ENCODE measurements around the gene AMOTL1.

AMOTL1 gene

GRCh38 chr11:94771951-94772350 is 3.8 kb downstream of the AMOTL1 start:
- Histone ChIP-seq H3K36me3 (ENCODE audit: insufficient read depth, low read length) (no peaks in the 10 kb centered on the region), H3K4me1 (ENCODE audit: control insufficient read depth, insufficient read depth, low read length, unreplicated experiment) (peaks cover 38% of the 10 kb centered on the region), H3K27ac (ENCODE audit: low read depth, low read length) (no peak overlapping the region), H3K79me2 (ENCODE audit: control insufficient read depth, insufficient read depth, low read length, unreplicated experiment) (peaks cover 82% of the 10 kb centered on the region), H3K4me3 (ENCODE audit: low read depth, low read length) (no peak overlapping the region), H3K27me3 (ENCODE audit: insufficient read depth, low read length) (no peaks in the 10 kb centered on the region), H2AFZ (ENCODE audit: low read length, unreplicated experiment) (no peak overlapping the region)

- H3K4me1 ChIP-seq (ENCODE audit: control insufficient read depth, insufficient read depth, low read length, unreplicated experiment) = peaks cover 42% of the 10 kb centered on the region
- no peaks in the 10 kb centered on the region for H3K27me3 ChIP-seq (ENCODE audit: insufficient read depth, low read length)
- H3K79me2 ChIP-seq (ENCODE audit: control insufficient read depth, insufficient read depth, low read length, unreplicated experiment) = peaks cover 99% of the 10 kb centered on the region
- no peak overlapping the region for H3K4me3 ChIP-seq (ENCODE audit: low read depth, low read length)
- H3K36me3 ChIP-seq (ENCODE audit: insufficient read depth, low read length) = no peaks in the 10 kb centered on the region
- H3K27ac ChIP-seq (ENCODE audit: low read depth, low read length) = no peak overlapping the region
- H2AFZ ChIP-seq (ENCODE audit: low read length, unreplicated experiment) = no peak overlapping the region
Observed at GRCh38 chr11:94773842-94774241, 5.7 kb downstream of the AMOTL1 start.

GRCh38 chr11:94774345-94774744 is 6.2 kb downstream of the AMOTL1 start:
- H3K4me1 ChIP-seq (ENCODE audit: control insufficient read depth, insufficient read depth, low read length, unreplicated experiment) = peaks cover 42% of the 10 kb centered on the region

GRCh38 chr11:94775567-94776327 is 7.6 kb downstream of the AMOTL1 start:
- Histone ChIP-seq H3K27ac (ENCODE audit: low read depth, low read length) (peak overlapping the region; percentile 72), H3K4me3 (ENCODE audit: low read depth, low read length) (peak overlapping the region; percentile 19; the same call in 1 of the 2 replicates), H3K27me3 (ENCODE audit: insufficient read depth, low read length) (no peaks in the 10 kb centered on the region), H3K4me1 (ENCODE audit: control insufficient read depth, insufficient read depth, low read length, unreplicated experiment) (peaks cover 44% of the 10 kb centered on the region), H3K36me3 (ENCODE audit: insufficient read depth, low read length) (no peaks in the 10 kb centered on the region), H2AFZ (ENCODE audit: low read length, unreplicated experiment) (no peak overlapping the region), H3K79me2 (ENCODE audit: control insufficient read depth, insufficient read depth, low read length, unreplicated experiment) (peaks cover 99% of the 10 kb centered on the region)

More at GRCh38 chr11:94774345-94774744, 6.2 kb downstream of the AMOTL1 start:
- H3K27me3 ChIP-seq (ENCODE audit: insufficient read depth, low read length) = no peaks in the 10 kb centered on the region
- peak overlapping the region; percentile 17; the same call in 1 of the 2 replicates for H3K27ac ChIP-seq (ENCODE audit: low read depth, low read length)
- H3K79me2 ChIP-seq (ENCODE audit: control insufficient read depth, insufficient read depth, low read length, unreplicated experiment) = peaks cover 99% of the 10 kb centered on the region
- no peak overlapping the region for H2AFZ ChIP-seq (ENCODE audit: low read length, unreplicated experiment)
- H3K4me3 ChIP-seq (ENCODE audit: low read depth, low read length) = no peak overlapping the region
- H3K36me3 ChIP-seq (ENCODE audit: insufficient read depth, low read length) = no peaks in the 10 kb centered on the region

- Histone ChIP-seq H3K27me3 (ENCODE audit: insufficient read depth, low read length) (no peaks in the 10 kb centered on the region), H3K27ac (ENCODE audit: low read depth, low read length) (peak overlapping the region; percentile 72), H2AFZ (ENCODE audit: low read length, unreplicated experiment) (no peak overlapping the region), H3K36me3 (ENCODE audit: insufficient read depth, low read length) (no peaks in the 10 kb centered on the region), H3K4me3 (ENCODE audit: low read depth, low read length) (peak overlapping the region; percentile 19), H3K79me2 (ENCODE audit: control insufficient read depth, insufficient read depth, low read length, unreplicated experiment) (peaks cover 97% of the 10 kb centered on the region), H3K4me1 (ENCODE audit: control insufficient read depth, insufficient read depth, low read length, unreplicated experiment) (peaks cover 45% of the 10 kb centered on the region)
Observed at GRCh38 chr11:94776351-94777321, 8.5 kb downstream of the AMOTL1 start.

GRCh38 chr11:94780432-94780831 is 12.3 kb downstream of the AMOTL1 start:
- H3K4me1 ChIP-seq (ENCODE audit: control insufficient read depth, insufficient read depth, low read length, unreplicated experiment) = peaks cover 68% of the 10 kb centered on the region
- H2AFZ ChIP-seq (ENCODE audit: low read length, unreplicated experiment) = peak overlapping the region; percentile 62
- peak overlapping the region; percentile 97 for H3K27ac ChIP-seq (ENCODE audit: low read depth, low read length)
- H3K36me3 ChIP-seq (ENCODE audit: insufficient read depth, low read length) = no peaks in the 10 kb centered on the region
- H3K4me3 ChIP-seq (ENCODE audit: low read depth, low read length) = peak overlapping the region; percentile 70
- no peaks in the 10 kb centered on the region for H3K27me3 ChIP-seq (ENCODE audit: insufficient read depth, low read length)
- peaks cover 90% of the 10 kb centered on the region for H3K79me2 ChIP-seq (ENCODE audit: control insufficient read depth, insufficient read depth, low read length, unreplicated experiment)

GRCh38 chr11:94781837-94782236 is 13.7 kb downstream of the AMOTL1 start:
- peak overlapping the region; percentile 55 for H3K4me3 ChIP-seq (ENCODE audit: low read depth, low read length)
- peaks cover 84% of the 10 kb centered on the region for H3K79me2 ChIP-seq (ENCODE audit: control insufficient read depth, insufficient read depth, low read length, unreplicated experiment)
- no peaks in the 10 kb centered on the region for H3K36me3 ChIP-seq (ENCODE audit: insufficient read depth, low read length)
- H3K4me1 ChIP-seq (ENCODE audit: control insufficient read depth, insufficient read depth, low read length, unreplicated experiment) = peaks cover 60% of the 10 kb centered on the region
- peak overlapping the region; percentile 97 for H3K27ac ChIP-seq (ENCODE audit: low read depth, low read length)
- no peak overlapping the region for H2AFZ ChIP-seq (ENCODE audit: low read length, unreplicated experiment)
- H3K27me3 ChIP-seq (ENCODE audit: insufficient read depth, low read length) = no peaks in the 10 kb centered on the region

- H3K79me2 ChIP-seq (ENCODE audit: control insufficient read depth, insufficient read depth, low read length, unreplicated experiment) = peaks cover 84% of the 10 kb centered on the region
- H2AFZ ChIP-seq (ENCODE audit: low read length, unreplicated experiment) = no peak overlapping the region
- no peaks in the 10 kb centered on the region for H3K36me3 ChIP-seq (ENCODE audit: insufficient read depth, low read length)
- peaks cover 58% of the 10 kb centered on the region for H3K4me1 ChIP-seq (ENCODE audit: control insufficient read depth, insufficient read depth, low read length, unreplicated experiment)
- H3K27ac ChIP-seq (ENCODE audit: low read depth, low read length) = peak overlapping the region; percentile 97
- H3K27me3 ChIP-seq (ENCODE audit: insufficient read depth, low read length) = no peaks in the 10 kb centered on the region
- H3K4me3 ChIP-seq (ENCODE audit: low read depth, low read length) = peak overlapping the region; percentile 55
Observed at GRCh38 chr11:94782446-94782845, 14.3 kb downstream of the AMOTL1 start.

- H3K4me1 ChIP-seq (ENCODE audit: control insufficient read depth, insufficient read depth, low read length, unreplicated experiment) = peaks cover 76% of the 10 kb centered on the region
- H2AFZ ChIP-seq (ENCODE audit: low read length, unreplicated experiment) = no peak overlapping the region
- no peaks in the 10 kb centered on the region for H3K27me3 ChIP-seq (ENCODE audit: insufficient read depth, low read length)
- H3K36me3 ChIP-seq (ENCODE audit: insufficient read depth, low read length) = no peaks in the 10 kb centered on the region
- peaks cover 80% of the 10 kb centered on the region for H3K79me2 ChIP-seq (ENCODE audit: control insufficient read depth, insufficient read depth, low read length, unreplicated experiment)
- H3K4me3 ChIP-seq (ENCODE audit: low read depth, low read length) = no peak overlapping the region
- no peak overlapping the region; the same call in 1 of the 2 replicates for H3K27ac ChIP-seq (ENCODE audit: low read depth, low read length)
Observed at GRCh38 chr11:94784884-94785283, 16.7 kb downstream of the AMOTL1 start.

GRCh38 chr11:94785509-94785908 is 17.4 kb downstream of the AMOTL1 start:
- Histone ChIP-seq H3K4me3 (ENCODE audit: low read depth, low read length) (no peak overlapping the region), H3K27ac (ENCODE audit: low read depth, low read length) (no peak overlapping the region), H3K27me3 (ENCODE audit: insufficient read depth, low read length) (no peaks in the 10 kb centered on the region), H2AFZ (ENCODE audit: low read length, unreplicated experiment) (no peak overlapping the region), H3K4me1 (ENCODE audit: control insufficient read depth, insufficient read depth, low read length, unreplicated experiment) (peaks cover 75% of the 10 kb centered on the region), H3K79me2 (ENCODE audit: control insufficient read depth, insufficient read depth, low read length, unreplicated experiment) (peaks cover 80% of the 10 kb centered on the region), H3K36me3 (ENCODE audit: insufficient read depth, low read length) (no peaks in the 10 kb centered on the region)
